ENCODE measurements around the gene ELMOD3. TPM values are rescaled to one million over a fixed set of nuclear protein-coding genes. Genes with fewer than 3 reads are reported as not detected.

Gene ELMOD3
- total and polyA plus RNA-seq, 9 of the 15 experiments (the other 6 are each of a cell fraction or from before 2014, with no cell fraction given) = 2.7 to 18.7 (median 11.6) TPM

GRCh38 chr2:85414761-85415553 is 60.4 kb downstream of the ELMOD3 start (continued):
- TF ChIP-seq NFRKB (IDR thresholded peaks at IDR 0.05; ENCODE audit: low read depth) (peak; percentile 24; the same call in 1 of the 2 replicates), HIVEP1 (CRISPR knock-in tag; IDR thresholded peaks at IDR 0.05) (no peak), CBFB (CRISPR knock-in tag; IDR thresholded peaks at IDR 0.05) (no peak), ZBTB7A (IDR thresholded peaks at IDR 0.05; ENCODE audit: borderline replicate concordance, control insufficient read depth, low read depth, low read length) (no peak), ARID1B (IDR thresholded peaks at IDR 0.05) (peak; percentile 48; the same call in 1 of the 2 replicates), HBP1 (CRISPR knock-in tag; IDR thresholded peaks at IDR 0.05) (no peak), TFE3 (CRISPR knock-in tag; IDR thresholded peaks at IDR 0.05) (no peak), ZNF280A (IDR thresholded peaks at IDR 0.05; ENCODE audit: low read depth, partially characterized antibody) (no peak), PHF20 (IDR thresholded peaks at IDR 0.05; ENCODE audit: partially characterized antibody) (no peak), ATF1 (CRISPR knock-in tag; IDR thresholded peaks at IDR 0.05) (no peak), ATF1 (tag; IDR thresholded peaks at IDR 0.05) (peak; percentile 40), NRF1 (conservative IDR thresholded peaks at IDR 0.05 in 1 of 2, IDR thresholded peaks at IDR 0.05 in 1 of 2) (peak in 1 of 2 experiments; percentile 9; a peak in 1 of 4 replicates), MEIS2 (IDR thresholded peaks at IDR 0.05; ENCODE audit: partially characterized antibody) (peak; percentile 3), RUNX1 (IDR thresholded peaks at IDR 0.05; ENCODE audit: low read depth) (no peak), NCOA4 (IDR thresholded peaks at IDR 0.05; ENCODE audit: partially characterized antibody) (no peak), ZNF395 (CRISPR knock-in tag; IDR thresholded peaks at IDR 0.05) (0 out of 2 replicates have a peak, but pooled peaks have one; percentile 72), KHSRP (IDR thresholded peaks at IDR 0.05) (no peak), ETV5 (CRISPR knock-in tag; IDR thresholded peaks at IDR 0.05; ENCODE audit: low read depth) (0 out of 2 replicates have a peak, but pooled peaks have one; percentile 22), ZBTB12 (CRISPR knock-in tag; IDR thresholded peaks at IDR 0.05) (no peak; the same call in 1 of the 2 replicates), POLR2AphosphoS2 (IDR thresholded peaks at IDR 0.05; ENCODE audit: low read length) (no peak), ZNF197 (CRISPR knock-in tag; IDR thresholded peaks at IDR 0.05; ENCODE audit: low read depth) (no peak)

Measured in K562 (cell line).